ENCODE measurements around the gene HSPA4. TPM values are rescaled to one million over a fixed set of nuclear protein-coding genes. Genes with fewer than 3 reads are reported as not detected.

Gene HSPA4
- total and polyA plus RNA-seq, 2 of the 4 experiments (the other 2 are of a cell fraction): 34.9 to 120 TPM

- Histone ChIP-seq H3K27me3 (ENCODE audit: control insufficient read depth, insufficient read depth, low read length) (peaks cover 4% of the 10 kb centered on the region; the same call in 1 of the 2 replicates), H2BK15ac (ENCODE audit: low read depth, low read length) (no peak overlapping the region), H3K14ac (replicated peaks; ENCODE audit: low read depth, low read length) (no peak overlapping the region), H3K4me1 (ENCODE audit: control insufficient read depth, insufficient read depth, low read length) (no peaks in the 10 kb centered on the region), H3K23ac (ENCODE audit: low read depth, low read length) (no peak overlapping the region), H3K4me3 (ENCODE audit: insufficient read depth, low read depth, low read length) (no peak overlapping the region), H3K79me1 (ENCODE audit: low read depth in 1 of 2, low read length in 2 of 2) (no peaks in the 10 kb centered on the region), H4K20me1 (ENCODE audit: insufficient read depth, low read length) (no peaks in the 10 kb centered on the region), H3K56ac (ENCODE audit: extremely low read depth, insufficient read depth, low read length) (no peak overlapping the region), H3K4ac (ENCODE audit: low read depth, low read length) (no peak overlapping the region), H2AFZ (replicated peaks; ENCODE audit: low read length, poor library complexity) (no peak overlapping the region), H3K9me1 (ENCODE audit: insufficient read depth, low read length) (no peaks in the 10 kb centered on the region), H2BK120ac (ENCODE audit: low read depth, low read length) (no peak overlapping the region), H3K27ac (ENCODE audit: insufficient read depth, low read length) (no peak overlapping the region), H2BK20ac (ENCODE audit: low read depth, low read length) (no peak overlapping the region), H3K9me3 (ENCODE audit: control insufficient read depth, insufficient read depth, low read length) (no peaks in the 10 kb centered on the region), H4K5ac (ENCODE audit: low read depth, low read length) (no peak overlapping the region), H4K91ac (ENCODE audit: insufficient read depth, low read depth, low read length) (no peak overlapping the region), H3K36me3 (ENCODE audit: control insufficient read depth, insufficient read depth, low read length) (no peaks in the 10 kb centered on the region), H2AK5ac (ENCODE audit: low read depth, low read length) (no peak overlapping the region), H3K9ac (ENCODE audit: low read depth, low read length) (no peak overlapping the region), H4K8ac (ENCODE audit: low read depth in 2 of 2, low read length in 2 of 2) (no peak overlapping the region), H2BK5ac (ENCODE audit: low read depth, low read length, poor library complexity, severe bottlenecking) (no peak overlapping the region), H3K18ac (ENCODE audit: low read depth, low read length) (no peak overlapping the region), H3K4me2 (ENCODE audit: low read depth, low read length) (no peak overlapping the region), H2AK9ac (replicated peaks; ENCODE audit: low read depth, low read length, poor library complexity) (no peak overlapping the region)
- in situ Hi-C loops (cut with MboI; ENCODE audit: low sequenced_read_pairs): no loop called here
- dilution Hi-C loops (cut with HindIII; ENCODE audit: low sequenced_read_pairs, unreplicated experiment): no loop called here
- POLR2A ChIA-PET (ENCODE audit: unreplicated experiment): no interaction called here
- 100% methylated on average over 4 of the region's 12 CpGs; no CpG with 5 or more reads in 1 of the 2 experiments for WGBS, 2 experiments (ENCODE audit: extremely low coverage in 2 of 2, insufficient read length in 1 of 2)
- CTCF ChIA-PET: no interaction called here
- DNase-seq: no peak
- no peak for TF ChIP-seq MAFK (IDR thresholded peaks at IDR 0.05; ENCODE audit: low read depth, low read length)
- TF ChIP-seq RCOR1 (IDR thresholded peaks at IDR 0.05; ENCODE audit: insufficient replicate concordance, low read length): no peak
- TF ChIP-seq MXI1 (IDR thresholded peaks at IDR 0.05; ENCODE audit: borderline replicate concordance, low read depth, low read length): no peak
- TF ChIP-seq CTCF (conservative IDR thresholded peaks at IDR 0.05; ENCODE audit: low read depth, low read length): no peak
- no peak for TF ChIP-seq BHLHE40 (IDR thresholded peaks at IDR 0.05; ENCODE audit: low read depth, low read length)
- no peak for TF ChIP-seq RAD21 (IDR thresholded peaks at IDR 0.05; ENCODE audit: low read length)
- no peak for TF ChIP-seq SMC3 (IDR thresholded peaks at IDR 0.05; ENCODE audit: low read depth, low read length)
- TF ChIP-seq, protein P1, sequence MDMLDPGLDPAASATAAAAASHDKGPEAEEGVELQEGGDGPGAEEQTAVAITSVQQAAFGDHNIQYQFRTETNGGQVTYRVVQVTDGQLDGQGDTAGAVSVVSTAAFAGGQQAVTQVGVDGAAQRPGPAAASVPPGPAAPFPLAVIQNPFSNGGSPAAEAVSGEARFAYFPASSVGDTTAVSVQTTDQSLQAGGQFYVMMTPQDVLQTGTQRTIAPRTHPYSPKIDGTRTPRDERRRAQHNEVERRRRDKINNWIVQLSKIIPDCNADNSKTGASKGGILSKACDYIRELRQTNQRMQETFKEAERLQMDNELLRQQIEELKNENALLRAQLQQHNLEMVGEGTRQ (IDR thresholded peaks at IDR 0.05; ENCODE audit: low read depth, low read length): no peak
- no peak for TF ChIP-seq POLR2A (IDR thresholded peaks at IDR 0.05; ENCODE audit: low read depth, low read length)
- TF ChIP-seq FOS (IDR thresholded peaks at IDR 0.05; ENCODE audit: low read depth, low read length): no peak
- no peak for TF ChIP-seq RFX5 (IDR thresholded peaks at IDR 0.05; ENCODE audit: low read depth, low read length)
- no peak for ATAC-seq (ENCODE audit: low read depth)
- BruUV-seq (replicated peaks): no TSS peak
- intact Hi-C loops (cut with micrococcal nuclease): no loop called here
Observed at GRCh38 chr5:133154274-133155075, 102.7 kb downstream of the HSPA4 start.
